ENCODE results near the gene PVALB.

Gene PVALB

DNA sequence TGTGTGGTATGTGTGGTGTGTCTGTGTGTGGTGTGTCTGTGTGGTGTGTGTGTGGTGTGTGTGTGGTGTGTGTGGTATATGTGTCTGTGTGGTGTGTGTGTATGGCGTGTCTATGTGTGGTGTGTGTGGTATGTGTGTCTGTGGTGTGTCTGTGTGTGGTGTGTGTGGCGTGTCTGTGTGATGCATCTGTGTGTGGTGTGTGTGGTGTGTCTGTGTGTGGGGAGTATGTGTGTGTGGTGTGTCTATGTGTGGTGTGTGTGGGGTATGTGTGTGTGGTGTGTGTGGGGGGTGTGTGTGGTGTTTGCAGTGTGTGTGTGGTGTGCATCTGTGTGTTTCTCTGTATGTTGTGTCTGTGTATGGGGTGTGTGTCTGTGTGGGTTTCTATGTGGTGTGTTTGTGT, 7.8 kb upstream of the PVALB start (continued):
- TF ChIP-seq, protein P1, sequence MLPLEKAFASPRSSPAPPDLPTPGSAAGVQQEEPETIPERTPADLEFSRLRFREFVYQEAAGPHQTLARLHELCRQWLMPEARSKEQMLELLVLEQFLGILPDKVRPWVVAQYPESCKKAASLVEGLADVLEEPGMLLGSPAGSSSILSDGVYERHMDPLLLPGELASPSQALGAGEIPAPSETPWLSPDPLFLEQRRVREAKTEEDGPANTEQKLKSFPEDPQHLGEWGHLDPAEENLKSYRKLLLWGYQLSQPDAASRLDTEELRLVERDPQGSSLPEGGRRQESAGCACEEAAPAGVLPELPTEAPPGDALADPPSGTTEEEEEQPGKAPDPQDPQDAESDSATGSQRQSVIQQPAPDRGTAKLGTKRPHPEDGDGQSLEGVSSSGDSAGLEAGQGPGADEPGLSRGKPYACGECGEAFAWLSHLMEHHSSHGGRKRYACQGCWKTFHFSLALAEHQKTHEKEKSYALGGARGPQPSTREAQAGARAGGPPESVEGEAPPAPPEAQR (tag by site-specific recombination; IDR thresholded peaks at IDR 0.05), result no peak
- no peak for TF ChIP-seq ZNF48 (tag by site-specific recombination; IDR thresholded peaks at IDR 0.05)
- no peak for TF ChIP-seq ZNF701 (tag by site-specific recombination; IDR thresholded peaks at IDR 0.05)
- no peak for TF ChIP-seq ZSCAN16 (tag by site-specific recombination; IDR thresholded peaks at IDR 0.05)
- no peak for TF ChIP-seq ZXDB (tag by site-specific recombination; IDR thresholded peaks at IDR 0.05)
- TF ChIP-seq ZNF548 (tag by site-specific recombination; IDR thresholded peaks at IDR 0.05), result no peak
- no peak for TF ChIP-seq IKZF3 (tag by site-specific recombination; IDR thresholded peaks at IDR 0.05)
- TF ChIP-seq ZNF114 (tag by site-specific recombination; IDR thresholded peaks at IDR 0.05), result no peak
- TF ChIP-seq, protein P2, sequence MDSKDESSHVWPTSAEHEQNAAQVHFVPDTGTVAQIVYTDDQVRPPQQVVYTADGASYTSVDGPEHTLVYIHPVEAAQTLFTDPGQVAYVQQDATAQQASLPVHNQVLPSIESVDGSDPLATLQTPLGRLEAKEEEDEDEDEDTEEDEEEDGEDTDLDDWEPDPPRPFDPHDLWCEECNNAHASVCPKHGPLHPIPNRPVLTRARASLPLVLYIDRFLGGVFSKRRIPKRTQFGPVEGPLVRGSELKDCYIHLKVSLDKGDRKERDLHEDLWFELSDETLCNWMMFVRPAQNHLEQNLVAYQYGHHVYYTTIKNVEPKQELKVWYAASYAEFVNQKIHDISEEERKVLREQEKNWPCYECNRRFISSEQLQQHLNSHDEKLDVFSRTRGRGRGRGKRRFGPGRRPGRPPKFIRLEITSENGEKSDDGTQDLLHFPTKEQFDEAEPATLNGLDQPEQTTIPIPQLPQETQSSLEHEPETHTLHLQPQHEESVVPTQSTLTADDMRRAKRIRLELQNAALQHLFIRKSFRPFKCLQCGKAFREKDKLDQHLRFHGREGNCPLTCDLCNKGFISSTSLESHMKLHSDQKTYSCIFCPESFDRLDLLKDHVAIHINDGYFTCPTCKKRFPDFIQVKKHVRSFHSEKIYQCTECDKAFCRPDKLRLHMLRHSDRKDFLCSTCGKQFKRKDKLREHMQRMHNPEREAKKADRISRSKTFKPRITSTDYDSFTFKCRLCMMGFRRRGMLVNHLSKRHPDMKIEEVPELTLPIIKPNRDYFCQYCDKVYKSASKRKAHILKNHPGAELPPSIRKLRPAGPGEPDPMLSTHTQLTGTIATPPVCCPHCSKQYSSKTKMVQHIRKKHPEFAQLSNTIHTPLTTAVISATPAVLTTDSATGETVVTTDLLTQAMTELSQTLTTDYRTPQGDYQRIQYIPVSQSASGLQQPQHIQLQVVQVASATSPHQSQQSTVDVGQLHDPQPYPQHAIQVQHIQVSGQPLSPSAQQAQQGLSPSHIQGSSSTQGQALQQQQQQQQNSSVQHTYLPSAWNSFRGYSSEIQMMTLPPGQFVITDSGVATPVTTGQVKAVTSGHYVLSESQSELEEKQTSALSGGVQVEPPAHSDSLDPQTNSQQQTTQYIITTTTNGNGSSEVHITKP (tag by site-specific recombination; IDR thresholded peaks at IDR 0.05), result no peak
- TF ChIP-seq ZNF37A (tag by site-specific recombination; IDR thresholded peaks at IDR 0.05), result no peak
- TF ChIP-seq, protein P3, sequence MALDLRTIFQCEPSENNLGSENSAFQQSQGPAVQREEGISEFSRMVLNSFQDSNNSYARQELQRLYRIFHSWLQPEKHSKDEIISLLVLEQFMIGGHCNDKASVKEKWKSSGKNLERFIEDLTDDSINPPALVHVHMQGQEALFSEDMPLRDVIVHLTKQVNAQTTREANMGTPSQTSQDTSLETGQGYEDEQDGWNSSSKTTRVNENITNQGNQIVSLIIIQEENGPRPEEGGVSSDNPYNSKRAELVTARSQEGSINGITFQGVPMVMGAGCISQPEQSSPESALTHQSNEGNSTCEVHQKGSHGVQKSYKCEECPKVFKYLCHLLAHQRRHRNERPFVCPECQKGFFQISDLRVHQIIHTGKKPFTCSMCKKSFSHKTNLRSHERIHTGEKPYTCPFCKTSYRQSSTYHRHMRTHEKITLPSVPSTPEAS (tag by site-specific recombination; IDR thresholded peaks at IDR 0.05), result 0 out of 2 replicates have a peak, but pooled peaks have one; percentile 15
- no peak for TF ChIP-seq ZNF560 (tag by site-specific recombination; IDR thresholded peaks at IDR 0.05; ENCODE audit: borderline replicate concordance)
- TF ChIP-seq ZBTB20 (tag by site-specific recombination; IDR thresholded peaks at IDR 0.05), result no peak
- TF ChIP-seq GLI2 (tag by site-specific recombination; IDR thresholded peaks at IDR 0.05; ENCODE audit: borderline replicate concordance, low read depth), result no peak
- TF ChIP-seq GLI4 (tag by site-specific recombination; IDR thresholded peaks at IDR 0.05), result no peak
- TF ChIP-seq, protein P4, sequence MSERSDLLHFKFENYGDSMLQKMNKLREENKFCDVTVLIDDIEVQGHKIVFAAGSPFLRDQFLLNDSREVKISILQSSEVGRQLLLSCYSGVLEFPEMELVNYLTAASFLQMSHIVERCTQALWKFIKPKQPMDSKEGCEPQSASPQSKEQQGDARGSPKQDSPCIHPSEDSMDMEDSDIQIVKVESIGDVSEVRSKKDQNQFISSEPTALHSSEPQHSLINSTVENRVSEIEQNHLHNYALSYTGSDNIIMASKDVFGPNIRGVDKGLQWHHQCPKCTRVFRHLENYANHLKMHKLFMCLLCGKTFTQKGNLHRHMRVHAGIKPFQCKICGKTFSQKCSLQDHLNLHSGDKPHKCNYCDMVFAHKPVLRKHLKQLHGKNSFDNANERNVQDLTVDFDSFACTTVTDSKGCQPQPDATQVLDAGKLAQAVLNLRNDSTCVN (tag by site-specific recombination; optimal IDR thresholded peaks at IDR 0.05), result peak; percentile 7
- TF ChIP-seq ZNF248 (tag by site-specific recombination; IDR thresholded peaks at IDR 0.05), result 0 out of 2 replicates have a peak, but pooled peaks have one; percentile 67
- no peak for TF ChIP-seq FEZF1 (tag by site-specific recombination; IDR thresholded peaks at IDR 0.05)
- peak; percentile 72; the same call in 1 of the 2 replicates for TF ChIP-seq ZNF571 (tag by site-specific recombination; IDR thresholded peaks at IDR 0.05)
- TF ChIP-seq, protein P5, sequence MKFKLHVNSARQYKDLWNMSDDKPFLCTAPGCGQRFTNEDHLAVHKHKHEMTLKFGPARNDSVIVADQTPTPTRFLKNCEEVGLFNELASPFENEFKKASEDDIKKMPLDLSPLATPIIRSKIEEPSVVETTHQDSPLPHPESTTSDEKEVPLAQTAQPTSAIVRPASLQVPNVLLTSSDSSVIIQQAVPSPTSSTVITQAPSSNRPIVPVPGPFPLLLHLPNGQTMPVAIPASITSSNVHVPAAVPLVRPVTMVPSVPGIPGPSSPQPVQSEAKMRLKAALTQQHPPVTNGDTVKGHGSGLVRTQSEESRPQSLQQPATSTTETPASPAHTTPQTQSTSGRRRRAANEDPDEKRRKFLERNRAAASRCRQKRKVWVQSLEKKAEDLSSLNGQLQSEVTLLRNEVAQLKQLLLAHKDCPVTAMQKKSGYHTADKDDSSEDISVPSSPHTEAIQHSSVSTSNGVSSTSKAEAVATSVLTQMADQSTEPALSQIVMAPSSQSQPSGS (tag by site-specific recombination; IDR thresholded peaks at IDR 0.05; ENCODE audit: low read depth), result no peak
- no peak for TF ChIP-seq BCL11A (tag by site-specific recombination; IDR thresholded peaks at IDR 0.05; ENCODE audit: low read depth)
- TF ChIP-seq ZNF311 (tag by site-specific recombination; IDR thresholded peaks at IDR 0.05; ENCODE audit: borderline replicate concordance), result 0 out of 2 replicates have a peak, but pooled peaks have one; percentile 55
- no peak for TF ChIP-seq SP2 (tag by site-specific recombination; IDR thresholded peaks at IDR 0.05)
- no peak for TF ChIP-seq ZNF292 (tag by site-specific recombination; IDR thresholded peaks at IDR 0.05; ENCODE audit: borderline replicate concordance, low read depth)
- no peak for TF ChIP-seq ZNF785 (tag by site-specific recombination; IDR thresholded peaks at IDR 0.05)
- no peak for TF ChIP-seq ZNF654 (tag by site-specific recombination; IDR thresholded peaks at IDR 0.05; ENCODE audit: low read depth)
- TF ChIP-seq ZNF677 (tag by site-specific recombination; IDR thresholded peaks at IDR 0.05), result no peak
- TF ChIP-seq ZNF621 (tag by site-specific recombination; IDR thresholded peaks at IDR 0.05), result no peak
- TF ChIP-seq ZNF404 (tag by site-specific recombination; IDR thresholded peaks at IDR 0.05), result no peak
- TF ChIP-seq, protein P6, sequence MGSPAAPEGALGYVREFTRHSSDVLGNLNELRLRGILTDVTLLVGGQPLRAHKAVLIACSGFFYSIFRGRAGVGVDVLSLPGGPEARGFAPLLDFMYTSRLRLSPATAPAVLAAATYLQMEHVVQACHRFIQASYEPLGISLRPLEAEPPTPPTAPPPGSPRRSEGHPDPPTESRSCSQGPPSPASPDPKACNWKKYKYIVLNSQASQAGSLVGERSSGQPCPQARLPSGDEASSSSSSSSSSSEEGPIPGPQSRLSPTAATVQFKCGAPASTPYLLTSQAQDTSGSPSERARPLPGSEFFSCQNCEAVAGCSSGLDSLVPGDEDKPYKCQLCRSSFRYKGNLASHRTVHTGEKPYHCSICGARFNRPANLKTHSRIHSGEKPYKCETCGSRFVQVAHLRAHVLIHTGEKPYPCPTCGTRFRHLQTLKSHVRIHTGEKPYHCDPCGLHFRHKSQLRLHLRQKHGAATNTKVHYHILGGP (tag by site-specific recombination; IDR thresholded peaks at IDR 0.05), result peak; percentile 18; the same call in 1 of the 2 replicates
- 0 out of 2 replicates have a peak, but pooled peaks have one; percentile 55 for TF ChIP-seq SALL2 (tag by site-specific recombination; IDR thresholded peaks at IDR 0.05; ENCODE audit: borderline replicate concordance)
- no peak for TF ChIP-seq KLF7 (tag by site-specific recombination; IDR thresholded peaks at IDR 0.05; ENCODE audit: borderline replicate concordance)

Data from HEK293 (cell line).